ENCODE data around the gene ITGB1BP1.

GRCh38 chr2:9358846-9359245, 64.5 kb downstream of the ITGB1BP1 start:
- TF ChIP-seq CTCF (IDR thresholded peaks at IDR 0.05) (no peak), POLR2A (IDR thresholded peaks at IDR 0.05) (no peak)

Data from Peyer's patch (tissue), 4 donors.